ENCODE data around the gene PDZRN3.

GRCh38 chr3:73509066-73509465, 115.7 kb downstream of the PDZRN3 start:
- TF ChIP-seq EZH2 (IDR thresholded peaks at IDR 0.05; ENCODE audit: insufficient read depth, poor library complexity, severe bottlenecking) (no peak), EZH2phosphoT487 (IDR thresholded peaks at IDR 0.05; ENCODE audit: insufficient read depth, low read depth) (no peak)
